ENCODE data around the gene ABTB2.

The ABTB2 gene

DNA sequence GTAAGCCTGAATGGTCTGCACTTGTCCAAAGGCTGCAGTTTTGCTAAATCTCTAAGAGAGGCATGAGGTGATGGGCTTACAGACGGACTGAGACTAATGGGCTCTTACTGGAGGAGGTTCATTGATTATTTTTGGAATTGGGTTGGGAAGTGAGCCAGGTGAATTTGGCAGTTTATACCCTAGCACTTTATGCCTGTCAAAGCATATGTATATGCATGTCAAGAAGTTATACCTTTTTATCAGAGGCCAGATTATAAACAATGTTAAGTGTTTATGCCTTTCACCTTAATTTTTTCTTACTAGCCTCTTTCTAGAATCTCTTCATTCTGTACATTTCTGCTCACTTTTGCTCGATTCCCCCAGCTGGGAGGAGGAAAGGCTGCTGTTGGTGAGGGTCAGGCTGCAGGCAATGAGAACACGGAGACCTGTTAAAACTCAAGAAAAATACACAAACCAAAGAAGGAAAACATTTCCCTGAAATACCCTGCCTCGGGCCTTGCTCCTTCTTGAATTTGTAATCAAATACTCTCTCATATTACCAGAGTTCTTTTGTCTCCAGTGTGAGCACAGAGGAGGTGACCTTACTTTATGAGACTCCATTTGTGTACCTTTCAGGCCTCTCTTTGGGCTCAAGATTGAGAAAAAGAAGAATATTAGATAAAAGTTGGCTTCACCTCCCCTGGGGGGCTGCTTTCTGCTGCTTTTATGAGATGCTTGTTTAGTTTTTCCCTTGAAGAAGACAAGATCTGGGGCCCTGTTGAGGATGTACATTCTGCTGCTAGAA is 232.7 kb downstream of the ABTB2 start:
- CTCF ChIA-PET: no interaction called here
- TF ChIP-seq SP1 (IDR thresholded peaks at IDR 0.05) (no peak), ELF4 (IDR thresholded peaks at IDR 0.05) (no peak), SUZ12 (IDR thresholded peaks at IDR 0.05) (no peak), HDGF (IDR thresholded peaks at IDR 0.05; ENCODE audit: borderline replicate concordance) (no peak), L3MBTL2 (conservative IDR thresholded peaks at IDR 0.05) (no peak), ARNT (IDR thresholded peaks at IDR 0.05) (no peak), NFRKB (IDR thresholded peaks at IDR 0.05) (no peak), TARDBP (IDR thresholded peaks at IDR 0.05) (no peak), BHLHE40 (IDR thresholded peaks at IDR 0.05; ENCODE audit: borderline replicate concordance) (no peak), FOXA1 (IDR thresholded peaks at IDR 0.05) (no peak), FOXK2 (IDR thresholded peaks at IDR 0.05) (no peak), ZNF384 (IDR thresholded peaks at IDR 0.05) (no peak), CTBP1 (IDR thresholded peaks at IDR 0.05; ENCODE audit: borderline replicate concordance) (no peak), LEF1 (IDR thresholded peaks at IDR 0.05; ENCODE audit: borderline replicate concordance) (no peak), FOXM1 (IDR thresholded peaks at IDR 0.05; ENCODE audit: borderline replicate concordance) (no peak)
- TF ChIP-seq, protein P1, sequence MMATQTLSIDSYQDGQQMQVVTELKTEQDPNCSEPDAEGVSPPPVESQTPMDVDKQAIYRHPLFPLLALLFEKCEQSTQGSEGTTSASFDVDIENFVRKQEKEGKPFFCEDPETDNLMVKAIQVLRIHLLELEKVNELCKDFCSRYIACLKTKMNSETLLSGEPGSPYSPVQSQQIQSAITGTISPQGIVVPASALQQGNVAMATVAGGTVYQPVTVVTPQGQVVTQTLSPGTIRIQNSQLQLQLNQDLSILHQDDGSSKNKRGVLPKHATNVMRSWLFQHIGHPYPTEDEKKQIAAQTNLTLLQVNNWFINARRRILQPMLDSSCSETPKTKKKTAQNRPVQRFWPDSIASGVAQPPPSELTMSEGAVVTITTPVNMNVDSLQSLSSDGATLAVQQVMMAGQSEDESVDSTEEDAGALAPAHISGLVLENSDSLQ (IDR thresholded peaks at IDR 0.05): no peak
- no peak for DNase-seq (ENCODE audit: extremely low spot score)
- POLR2A ChIA-PET: interaction anchor here (1.3 kb wide), 1 partner anchor 19 kb away, joined by 3 read pairs; the partner anchor contains the start of gene NAT10

DNA sequence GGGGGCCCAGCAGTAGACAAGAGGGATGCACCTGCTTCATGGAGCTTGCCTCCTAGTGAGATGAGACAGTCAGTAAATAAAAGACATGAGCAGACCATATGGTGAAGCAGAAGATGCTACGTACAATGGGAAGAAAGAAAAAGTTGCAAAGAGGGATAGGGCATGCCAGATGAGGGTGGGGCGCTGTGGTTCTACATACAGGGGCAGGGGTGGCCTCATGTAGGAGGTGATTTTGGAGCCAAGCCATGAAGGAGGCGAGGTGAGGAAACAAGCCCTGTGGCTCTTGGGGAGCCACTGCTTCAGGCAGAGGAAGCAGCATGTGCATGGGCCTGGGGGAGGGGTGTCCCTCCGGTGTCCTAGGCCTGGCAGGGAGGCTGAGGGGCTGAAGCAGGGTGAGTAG is 237.2 kb downstream of the ABTB2 start:
- ChIA-PET CTCF (no interaction called here), POLR2A (no interaction called here)
- DNase-seq (ENCODE audit: extremely low spot score): no peak
- TF ChIP-seq L3MBTL2 (conservative IDR thresholded peaks at IDR 0.05) (no peak), TARDBP (IDR thresholded peaks at IDR 0.05) (no peak), FOXA1 (IDR thresholded peaks at IDR 0.05) (no peak), SUZ12 (IDR thresholded peaks at IDR 0.05) (no peak), FOXM1 (IDR thresholded peaks at IDR 0.05; ENCODE audit: borderline replicate concordance) (no peak), NFRKB (IDR thresholded peaks at IDR 0.05) (no peak), FOXK2 (IDR thresholded peaks at IDR 0.05) (no peak), CTBP1 (IDR thresholded peaks at IDR 0.05; ENCODE audit: borderline replicate concordance) (no peak), HDGF (IDR thresholded peaks at IDR 0.05; ENCODE audit: borderline replicate concordance) (no peak), LEF1 (IDR thresholded peaks at IDR 0.05; ENCODE audit: borderline replicate concordance) (no peak), ARNT (IDR thresholded peaks at IDR 0.05) (no peak), SP1 (IDR thresholded peaks at IDR 0.05) (no peak), ZNF384 (IDR thresholded peaks at IDR 0.05) (no peak), ELF4 (IDR thresholded peaks at IDR 0.05) (no peak), BHLHE40 (IDR thresholded peaks at IDR 0.05; ENCODE audit: borderline replicate concordance) (no peak)
- TF ChIP-seq, protein P1 (IDR thresholded peaks at IDR 0.05): no peak

DNA sequence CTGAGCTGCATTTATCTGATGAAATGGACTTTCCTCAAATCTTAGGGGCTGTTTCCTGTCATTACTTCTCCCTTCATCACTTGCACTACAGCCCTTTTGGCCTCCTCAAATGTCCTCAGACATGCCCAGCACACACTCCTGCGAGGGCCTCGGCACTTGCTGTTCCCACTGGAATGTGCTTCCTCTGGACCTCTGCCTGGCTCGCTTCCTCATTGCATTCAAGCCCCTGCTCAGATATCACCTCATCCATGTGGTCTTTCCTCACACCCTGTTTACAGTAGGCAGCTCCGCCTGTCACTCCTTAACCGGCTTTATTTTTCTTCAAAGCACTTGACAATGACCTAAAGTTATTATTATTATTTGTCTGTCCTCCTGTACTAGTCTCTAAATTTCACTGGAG is 243.3 kb downstream of the ABTB2 start:
- POLR2A ChIA-PET: no interaction called here
- no peak for DNase-seq (ENCODE audit: extremely low spot score)
- CTCF ChIA-PET: no interaction called here
- no peak for TF ChIP-seq SP1 (IDR thresholded peaks at IDR 0.05)
- no peak for TF ChIP-seq LEF1 (IDR thresholded peaks at IDR 0.05; ENCODE audit: borderline replicate concordance)
- TF ChIP-seq SUZ12 (IDR thresholded peaks at IDR 0.05): no peak
- no peak for TF ChIP-seq TARDBP (IDR thresholded peaks at IDR 0.05)
- TF ChIP-seq HDGF (IDR thresholded peaks at IDR 0.05; ENCODE audit: borderline replicate concordance): no peak
- TF ChIP-seq ELF4 (IDR thresholded peaks at IDR 0.05): no peak
- TF ChIP-seq ARNT (IDR thresholded peaks at IDR 0.05): no peak
- no peak for TF ChIP-seq ZNF384 (IDR thresholded peaks at IDR 0.05)
- TF ChIP-seq FOXM1 (IDR thresholded peaks at IDR 0.05; ENCODE audit: borderline replicate concordance): no peak
- TF ChIP-seq CTBP1 (IDR thresholded peaks at IDR 0.05; ENCODE audit: borderline replicate concordance): no peak
- TF ChIP-seq FOXK2 (IDR thresholded peaks at IDR 0.05): no peak
- TF ChIP-seq FOXA1 (IDR thresholded peaks at IDR 0.05): no peak
- TF ChIP-seq, protein P1 (IDR thresholded peaks at IDR 0.05): no peak
- no peak for TF ChIP-seq L3MBTL2 (conservative IDR thresholded peaks at IDR 0.05)
- no peak for TF ChIP-seq BHLHE40 (IDR thresholded peaks at IDR 0.05; ENCODE audit: borderline replicate concordance)
- no peak for TF ChIP-seq NFRKB (IDR thresholded peaks at IDR 0.05)

DNA sequence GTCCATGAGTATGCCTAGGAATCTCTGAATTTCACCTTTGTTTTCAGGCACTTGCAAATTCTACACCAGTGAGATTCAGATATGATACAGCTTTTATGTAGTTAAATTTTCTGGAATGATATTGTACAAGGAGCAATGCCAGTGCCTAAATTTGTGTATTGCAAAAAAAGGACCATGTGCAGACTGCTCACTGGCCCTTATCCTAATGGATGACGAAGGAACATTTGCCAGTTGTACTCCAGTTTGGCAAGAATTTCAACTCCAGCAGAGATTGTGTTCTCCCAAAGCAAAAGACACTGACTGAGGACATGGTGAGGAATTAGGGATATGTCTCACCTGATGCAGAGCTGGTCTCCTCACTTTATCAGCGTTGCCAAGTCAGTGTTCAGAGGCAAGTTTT is 243.8 kb downstream of the ABTB2 start:
- TF ChIP-seq LEF1 (IDR thresholded peaks at IDR 0.05; ENCODE audit: borderline replicate concordance): no peak
- no peak for TF ChIP-seq ELF4 (IDR thresholded peaks at IDR 0.05)
- no peak for TF ChIP-seq L3MBTL2 (conservative IDR thresholded peaks at IDR 0.05)
- TF ChIP-seq BHLHE40 (IDR thresholded peaks at IDR 0.05; ENCODE audit: borderline replicate concordance): no peak
- TF ChIP-seq FOXM1 (IDR thresholded peaks at IDR 0.05; ENCODE audit: borderline replicate concordance): no peak
- no peak for TF ChIP-seq TARDBP (IDR thresholded peaks at IDR 0.05)
- TF ChIP-seq HDGF (IDR thresholded peaks at IDR 0.05; ENCODE audit: borderline replicate concordance): no peak
- no peak for TF ChIP-seq ZNF384 (IDR thresholded peaks at IDR 0.05)
- TF ChIP-seq SUZ12 (IDR thresholded peaks at IDR 0.05): no peak
- no peak for TF ChIP-seq ARNT (IDR thresholded peaks at IDR 0.05)
- TF ChIP-seq SP1 (IDR thresholded peaks at IDR 0.05): no peak
- no peak for TF ChIP-seq FOXK2 (IDR thresholded peaks at IDR 0.05)
- TF ChIP-seq NFRKB (IDR thresholded peaks at IDR 0.05): no peak
- TF ChIP-seq, protein P1 (IDR thresholded peaks at IDR 0.05): no peak
- no peak for TF ChIP-seq CTBP1 (IDR thresholded peaks at IDR 0.05; ENCODE audit: borderline replicate concordance)
- TF ChIP-seq FOXA1 (IDR thresholded peaks at IDR 0.05): no peak
- ChIA-PET POLR2A (no interaction called here), CTCF (no interaction called here)
- DNase-seq (ENCODE audit: extremely low spot score): no peak

All from HEK293T (cell line).